HEK293 (cell line): ENCODE data around the gene RAC2.

Source experiments
- HOXC10 ChIP-seq: sonication (generic); formaldehyde crosslinking; IDR thresholded peaks from 2 replicates; pipeline ENCODE4 v1.8.1; 2023; ENCODE audit warnings: mild to moderate bottlenecking, missing genetic modification reagents
- REPIN1 ChIP-seq: fragments of 450-650 bp; formaldehyde crosslinking; IDR thresholded peaks from 2 replicates; pipeline ENCODE4 v1.5.1; 2017; ENCODE audit warnings: missing biosample characterization, missing genetic modification characterization, low read depth
- ZBTB17 ChIP-seq: fragments of 450-650 bp; formaldehyde crosslinking; IDR thresholded peaks from 2 replicates; pipeline ENCODE4 v1.5.1; 2016; ENCODE audit warnings: missing biosample characterization, missing genetic modification characterization
- ZNF521 ChIP-seq: fragments of 450-650 bp; formaldehyde crosslinking; IDR thresholded peaks from 2 replicates; pipeline ENCODE4 v1.5.1; 2017; ENCODE audit warnings: missing biosample characterization, mild to moderate bottlenecking, missing genetic modification characterization
- ZNF549 ChIP-seq: fragments of 450-650 bp; IDR thresholded peaks from 2 replicates; pipeline ENCODE4 v1.5.1; 2018; ENCODE audit warnings: missing biosample characterization, missing genetic modification characterization, mild to moderate bottlenecking, inconsistent platforms, moderate library complexity
- TF ChIP-seq, protein P1 (sequence below): fragments of 450-650 bp; formaldehyde crosslinking; IDR thresholded peaks from 2 replicates; pipeline ENCODE4 v1.5.1; 2016; ENCODE audit warnings: missing biosample characterization, missing genetic modification characterization
- TF ChIP-seq, protein P2 (sequence below): fragments of 450-650 bp; formaldehyde crosslinking; IDR thresholded peaks from 2 replicates; pipeline ENCODE4 v1.5.1; 2016; ENCODE audit warnings: missing biosample characterization, missing genetic modification characterization
- TF ChIP-seq, protein P3 (sequence below): fragments of 450-650 bp; formaldehyde crosslinking; IDR thresholded peaks from 2 replicates; pipeline ENCODE4 v1.5.1; 2016; ENCODE audit warnings: missing biosample characterization, missing genetic modification characterization

DNA sequence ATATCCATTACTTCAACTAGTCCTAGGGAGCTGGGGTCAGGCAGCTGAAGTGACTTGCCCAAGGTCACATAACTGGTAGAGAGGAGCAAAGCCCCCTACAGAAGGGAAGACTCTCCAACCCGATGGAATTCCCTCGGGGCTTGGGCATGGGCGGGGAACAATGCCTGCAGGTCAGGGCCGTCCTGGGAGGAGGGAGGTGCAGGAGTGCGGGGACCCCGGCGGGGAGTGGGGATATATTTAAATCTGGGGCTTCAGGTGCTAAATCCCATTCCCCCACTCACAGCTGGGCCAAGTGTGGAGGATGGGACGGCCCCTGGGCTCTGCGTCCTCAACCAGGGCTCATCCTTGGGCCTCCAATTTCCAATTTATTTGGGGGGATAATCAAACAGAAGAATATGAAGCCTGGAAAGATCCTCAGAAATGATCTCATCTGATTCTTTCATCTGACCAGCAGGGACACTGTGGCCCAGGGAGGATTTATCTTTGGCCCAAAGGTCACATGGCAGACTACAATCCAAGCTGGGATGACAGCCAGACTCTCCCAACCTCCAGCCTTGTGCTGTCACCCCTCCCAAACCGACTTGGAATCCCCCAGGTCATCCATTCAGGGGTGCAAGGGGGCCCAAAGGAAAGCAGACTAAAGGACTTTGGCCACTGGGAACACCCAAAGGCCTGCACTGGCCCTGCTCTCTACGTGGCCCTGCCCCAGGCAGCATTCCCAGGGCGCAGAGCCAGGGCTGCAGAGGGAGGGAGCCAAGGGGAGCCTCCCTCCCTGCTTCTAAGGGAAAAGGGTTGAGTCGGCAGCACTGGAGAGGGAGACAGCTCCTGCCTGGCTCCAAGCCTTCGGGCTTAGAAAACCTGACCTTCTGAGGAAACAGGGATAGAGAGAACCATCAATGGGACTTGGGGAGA is 47.3 kb downstream of the RAC2 start:
- TF ChIP-seq, protein P1, sequence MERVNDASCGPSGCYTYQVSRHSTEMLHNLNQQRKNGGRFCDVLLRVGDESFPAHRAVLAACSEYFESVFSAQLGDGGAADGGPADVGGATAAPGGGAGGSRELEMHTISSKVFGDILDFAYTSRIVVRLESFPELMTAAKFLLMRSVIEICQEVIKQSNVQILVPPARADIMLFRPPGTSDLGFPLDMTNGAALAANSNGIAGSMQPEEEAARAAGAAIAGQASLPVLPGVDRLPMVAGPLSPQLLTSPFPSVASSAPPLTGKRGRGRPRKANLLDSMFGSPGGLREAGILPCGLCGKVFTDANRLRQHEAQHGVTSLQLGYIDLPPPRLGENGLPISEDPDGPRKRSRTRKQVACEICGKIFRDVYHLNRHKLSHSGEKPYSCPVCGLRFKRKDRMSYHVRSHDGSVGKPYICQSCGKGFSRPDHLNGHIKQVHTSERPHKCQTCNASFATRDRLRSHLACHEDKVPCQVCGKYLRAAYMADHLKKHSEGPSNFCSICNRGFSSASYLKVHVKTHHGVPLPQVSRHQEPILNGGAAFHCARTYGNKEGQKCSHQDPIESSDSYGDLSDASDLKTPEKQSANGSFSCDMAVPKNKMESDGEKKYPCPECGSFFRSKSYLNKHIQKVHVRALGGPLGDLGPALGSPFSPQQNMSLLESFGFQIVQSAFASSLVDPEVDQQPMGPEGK (tag by site-specific recombination) = no peak
- TF ChIP-seq, protein P2, sequence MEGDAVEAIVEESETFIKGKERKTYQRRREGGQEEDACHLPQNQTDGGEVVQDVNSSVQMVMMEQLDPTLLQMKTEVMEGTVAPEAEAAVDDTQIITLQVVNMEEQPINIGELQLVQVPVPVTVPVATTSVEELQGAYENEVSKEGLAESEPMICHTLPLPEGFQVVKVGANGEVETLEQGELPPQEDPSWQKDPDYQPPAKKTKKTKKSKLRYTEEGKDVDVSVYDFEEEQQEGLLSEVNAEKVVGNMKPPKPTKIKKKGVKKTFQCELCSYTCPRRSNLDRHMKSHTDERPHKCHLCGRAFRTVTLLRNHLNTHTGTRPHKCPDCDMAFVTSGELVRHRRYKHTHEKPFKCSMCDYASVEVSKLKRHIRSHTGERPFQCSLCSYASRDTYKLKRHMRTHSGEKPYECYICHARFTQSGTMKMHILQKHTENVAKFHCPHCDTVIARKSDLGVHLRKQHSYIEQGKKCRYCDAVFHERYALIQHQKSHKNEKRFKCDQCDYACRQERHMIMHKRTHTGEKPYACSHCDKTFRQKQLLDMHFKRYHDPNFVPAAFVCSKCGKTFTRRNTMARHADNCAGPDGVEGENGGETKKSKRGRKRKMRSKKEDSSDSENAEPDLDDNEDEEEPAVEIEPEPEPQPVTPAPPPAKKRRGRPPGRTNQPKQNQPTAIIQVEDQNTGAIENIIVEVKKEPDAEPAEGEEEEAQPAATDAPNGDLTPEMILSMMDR = no peak
- TF ChIP-seq REPIN1 (tag by site-specific recombination) (no peak), ZNF549 (tag by site-specific recombination) (no peak), HOXC10 (CRISPR knock-in tag) (no peak), ZNF521 (tag by site-specific recombination) (no peak), ZBTB17 (tag by site-specific recombination) (0 out of 2 replicates have a peak, but pooled peaks have one; percentile 25)
- TF ChIP-seq, protein P3, sequence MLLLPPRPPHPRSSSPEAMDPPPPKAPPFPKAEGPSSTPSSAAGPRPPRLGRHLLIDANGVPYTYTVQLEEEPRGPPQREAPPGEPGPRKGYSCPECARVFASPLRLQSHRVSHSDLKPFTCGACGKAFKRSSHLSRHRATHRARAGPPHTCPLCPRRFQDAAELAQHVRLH = no peak
